HG03354 (cell line): ENCODE data around the gene KHK.

ENCODE experiments used
- ATAC-seq: cut with Tn5 transposase; IDR thresholded peaks from one replicate; pipeline ENCODE4 v1.9.1; 2021; ENCODE audit warnings: mild to moderate bottlenecking; ENCODE audit not compliant: unreplicated experiment, poor library complexity, severe bottlenecking

KHK gene

GRCh38 chr2:27143285-27143684 lies 56.7 kb downstream of the KHK start:
- ATAC-seq: no peak

- no peak for ATAC-seq
These were observed 59.1 kb downstream of the KHK start for GRCh38 chr2:27145682-27146081.

GRCh38 chr2:27147935-27148334 lies 61.4 kb downstream of the KHK start:
- no peak for ATAC-seq

GRCh38 chr2:27148801-27149439 lies 62.3 kb downstream of the KHK start, which contains the start of gene TCF23:
Gene TCF23, plus strand, starts transcription at chr2:27149004. Its CDS starts 130 bp downstream, at chr2:27149134.
- no peak for ATAC-seq

- no peak for ATAC-seq
These were observed 63.2 kb downstream of the KHK start for GRCh38 chr2:27149570-27150405.
